Suppressor macrophage (primary cell): Measurements from ENCODE around the gene PARM1.

Experiments
- DNase-seq, 4 experiments: peaks; one replicate each; pipeline ENCODE4 v3.0.0-alpha.2; 2020 to 2022

The PARM1 gene

GRCh38 chr4:75089206-75089605 is 156.3 kb downstream of the PARM1 start:
- DNase-seq = no peak

GRCh38 chr4:75099321-75099720 is 166.4 kb downstream of the PARM1 start:
- DNase-seq = no peak
